Fibroblast of lung (primary cell): ENCODE results near the gene SRPK2.

ENCODE experiments used
- CTCF ChIP-seq, 2 donors: IDR thresholded peaks in 1 of 2; conservative IDR thresholded peaks in 1 of 2; 1 replicate in 1 of 2; 2 replicates in 1 of 2; pipeline ENCODE4 v1.5.1; 2011 to 2012; ENCODE audit warnings: low read length in 2 of 2, control low read depth in 1 of 2, inconsistent platforms in 1 of 2, low read depth in 1 of 2, mild to moderate bottlenecking in 1 of 2
- EZH2 ChIP-seq: IDR thresholded peaks from 2 replicates; pipeline ENCODE4 v1.5.1; 2012; ENCODE audit warnings: low read length, control low read depth, mild to moderate bottlenecking; ENCODE audit errors: missing control alignments

- no peak for TF ChIP-seq CTCF (conservative IDR thresholded peaks at IDR 0.05 in 1 of 2, IDR thresholded peaks at IDR 0.05 in 1 of 2; ENCODE audit: low read depth in 1 of 2, low read length in 2 of 2)
- no peak for TF ChIP-seq EZH2
Measured at GRCh38 chr7:105073143-105073542, 315.6 kb downstream of the SRPK2 start.
